GM10847 (cell line): ENCODE data around the gene SESTD1.

Source experiments
- POLR2A ChIP-seq: IDR thresholded peaks from 2 replicates; pipeline ENCODE4 v1.6.1; 2011; ENCODE audit not compliant: insufficient read length; ENCODE audit errors: extremely low read depth

The SESTD1 gene, protein sequence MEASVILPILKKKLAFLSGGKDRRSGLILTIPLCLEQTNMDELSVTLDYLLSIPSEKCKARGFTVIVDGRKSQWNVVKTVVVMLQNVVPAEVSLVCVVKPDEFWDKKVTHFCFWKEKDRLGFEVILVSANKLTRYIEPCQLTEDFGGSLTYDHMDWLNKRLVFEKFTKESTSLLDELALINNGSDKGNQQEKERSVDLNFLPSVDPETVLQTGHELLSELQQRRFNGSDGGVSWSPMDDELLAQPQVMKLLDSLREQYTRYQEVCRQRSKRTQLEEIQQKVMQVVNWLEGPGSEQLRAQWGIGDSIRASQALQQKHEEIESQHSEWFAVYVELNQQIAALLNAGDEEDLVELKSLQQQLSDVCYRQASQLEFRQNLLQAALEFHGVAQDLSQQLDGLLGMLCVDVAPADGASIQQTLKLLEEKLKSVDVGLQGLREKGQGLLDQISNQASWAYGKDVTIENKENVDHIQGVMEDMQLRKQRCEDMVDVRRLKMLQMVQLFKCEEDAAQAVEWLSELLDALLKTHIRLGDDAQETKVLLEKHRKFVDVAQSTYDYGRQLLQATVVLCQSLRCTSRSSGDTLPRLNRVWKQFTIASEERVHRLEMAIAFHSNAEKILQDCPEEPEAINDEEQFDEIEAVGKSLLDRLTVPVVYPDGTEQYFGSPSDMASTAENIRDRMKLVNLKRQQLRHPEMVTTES

DNA sequence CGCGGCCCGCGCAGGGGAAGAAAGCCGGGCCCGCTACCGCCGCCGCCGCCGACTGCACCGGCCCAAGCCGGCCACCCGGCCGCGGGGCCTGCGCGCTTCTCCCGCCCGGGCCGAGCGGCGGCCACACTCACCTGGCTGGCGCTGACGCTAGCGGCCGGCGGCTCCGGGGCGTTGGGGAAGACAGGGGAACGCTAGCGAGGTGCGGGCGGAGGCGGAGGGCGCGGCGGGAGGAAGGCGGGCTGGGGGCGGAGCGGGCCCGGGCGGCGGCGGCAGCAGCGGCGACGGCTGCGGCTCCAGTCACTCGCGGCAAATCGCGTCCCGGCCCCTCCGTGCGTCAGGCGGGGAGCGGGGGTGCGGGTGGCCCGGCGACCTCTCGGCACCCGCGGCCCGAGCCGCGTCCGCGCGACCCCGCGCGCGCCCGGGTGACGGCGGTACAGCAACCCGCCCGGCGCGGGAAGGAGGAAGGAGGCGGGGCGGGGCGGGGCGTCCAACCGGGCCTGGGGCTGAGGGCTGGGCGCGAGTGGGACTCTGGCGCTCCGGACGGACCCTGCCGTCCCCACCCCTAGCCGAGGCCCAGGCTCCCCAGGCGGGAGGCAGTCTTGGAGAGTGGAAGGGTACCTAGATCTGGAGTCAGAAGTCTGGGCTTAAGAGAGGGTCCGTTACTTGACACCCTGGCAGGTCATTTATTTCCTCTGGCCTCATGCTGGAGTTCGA is at the start of gene SESTD1:
TSS of gene SESTD1 (minus strand) at position 465 of the 714 bp plus-strand sequence. CDS start 72,991 bp downstream, outside the sequence.
- peak; percentile 25 for TF ChIP-seq POLR2A

DNA sequence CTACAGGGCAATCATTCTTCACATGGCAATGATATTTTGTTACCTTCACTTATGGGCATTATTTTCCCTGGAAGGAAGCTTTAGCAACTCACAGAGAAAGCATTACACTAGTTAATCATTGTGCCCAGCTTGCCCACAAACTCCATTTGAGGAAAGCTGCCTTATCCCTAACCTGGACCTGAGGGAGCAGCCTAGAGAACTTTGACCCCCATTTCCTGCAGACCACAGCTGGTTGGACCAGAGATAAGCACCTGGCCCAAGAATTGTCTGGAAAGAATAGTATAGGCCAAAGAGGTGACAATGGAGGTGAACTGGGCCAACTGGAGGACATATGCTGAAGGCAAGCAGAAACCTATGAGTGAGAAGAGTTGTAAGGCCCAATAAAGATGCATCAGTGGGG is 48.4 kb upstream of the SESTD1 start:
- TF ChIP-seq POLR2A = no peak

DNA sequence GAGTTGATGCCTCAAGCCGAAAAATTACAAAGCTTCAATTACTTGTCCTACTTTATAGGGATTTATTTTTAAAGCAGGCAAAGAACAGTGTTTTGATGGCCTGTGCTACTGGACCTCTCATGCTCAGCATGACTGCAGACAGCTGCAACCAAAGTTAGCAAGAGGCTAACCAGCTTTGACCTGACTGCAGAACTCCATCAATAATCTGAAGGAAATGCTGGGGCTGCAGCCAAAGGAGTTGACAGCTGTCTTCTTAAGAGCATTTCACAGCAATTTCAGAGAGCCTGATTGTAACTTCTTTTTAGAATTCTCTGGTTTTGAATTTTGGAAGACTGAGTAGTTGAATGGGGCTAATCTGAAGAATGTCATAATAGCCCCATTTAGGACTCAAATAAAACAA is 46.5 kb upstream of the SESTD1 start:
- no peak for TF ChIP-seq POLR2A

DNA sequence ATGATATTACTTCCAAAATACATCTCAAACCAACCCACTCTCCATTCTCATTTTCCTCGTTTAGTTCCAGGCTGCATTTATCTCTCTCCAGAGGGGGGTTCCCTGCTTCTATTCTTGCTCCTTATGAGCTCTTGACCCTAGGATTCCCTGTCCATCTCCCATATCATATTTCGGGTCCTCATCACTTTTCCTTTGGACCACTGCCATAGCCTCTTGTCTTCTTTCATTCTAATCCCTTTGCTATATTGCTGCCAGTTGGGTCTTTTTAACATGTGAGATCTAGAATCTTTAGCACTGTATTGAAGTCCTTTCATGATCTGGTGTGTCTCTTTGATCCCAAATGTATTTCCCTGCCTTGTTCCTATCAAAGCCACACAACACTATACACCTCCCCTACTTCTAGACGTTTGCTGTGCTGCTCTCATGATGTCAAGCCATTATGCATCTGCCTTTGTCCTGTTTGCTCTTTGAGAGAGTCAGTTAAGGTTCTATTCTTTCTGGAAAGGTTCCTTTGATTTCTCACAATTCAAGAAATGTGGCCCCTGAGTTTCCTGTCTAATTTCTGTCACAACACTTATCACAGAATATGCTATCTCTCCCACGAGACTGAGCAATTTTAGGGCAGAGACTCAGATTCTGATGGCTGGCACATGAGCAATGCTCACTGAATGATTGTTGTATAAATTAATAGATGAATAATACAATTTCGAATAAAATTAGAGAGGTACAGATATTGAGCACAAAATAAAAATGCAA is 43.2 kb upstream of the SESTD1 start:
- TF ChIP-seq POLR2A = no peak

DNA sequence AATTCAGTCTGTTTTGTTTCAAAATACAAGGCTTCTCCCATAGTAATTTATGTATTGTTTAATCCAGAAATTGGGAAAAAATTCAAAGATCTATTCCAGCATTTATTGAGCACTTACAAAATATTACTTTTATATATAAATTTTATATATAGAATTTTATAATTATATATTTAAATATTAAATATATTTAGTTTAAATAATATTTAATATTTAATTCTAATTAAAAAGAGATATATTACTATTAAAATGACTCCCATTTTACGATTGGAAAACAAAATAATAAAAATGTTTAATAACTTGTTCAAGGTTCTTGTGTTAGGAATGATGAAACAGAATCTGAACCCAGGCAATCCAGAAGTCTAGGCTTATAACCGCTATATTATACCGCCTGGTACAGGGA is 40.5 kb upstream of the SESTD1 start:
- no peak for TF ChIP-seq POLR2A

DNA sequence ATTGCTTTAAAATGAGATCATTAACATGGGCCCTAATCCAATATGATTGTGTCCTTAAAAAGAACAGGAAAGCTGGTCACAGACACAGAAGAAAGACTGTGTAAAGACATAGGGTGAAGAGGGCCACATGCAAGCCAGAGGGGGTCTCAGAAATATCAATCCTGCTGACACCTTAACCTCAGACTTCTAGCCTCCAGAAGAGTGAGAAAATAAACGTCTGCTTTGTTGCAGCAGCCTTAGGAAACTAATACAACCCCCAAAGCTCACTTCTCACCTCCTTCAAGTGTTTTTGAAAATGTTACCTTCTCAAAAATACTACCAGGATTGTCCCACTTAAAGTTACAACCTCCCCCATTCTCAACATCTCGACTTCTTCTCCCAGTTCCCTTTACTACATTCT is 39.8 kb upstream of the SESTD1 start:
- TF ChIP-seq POLR2A = no peak

DNA sequence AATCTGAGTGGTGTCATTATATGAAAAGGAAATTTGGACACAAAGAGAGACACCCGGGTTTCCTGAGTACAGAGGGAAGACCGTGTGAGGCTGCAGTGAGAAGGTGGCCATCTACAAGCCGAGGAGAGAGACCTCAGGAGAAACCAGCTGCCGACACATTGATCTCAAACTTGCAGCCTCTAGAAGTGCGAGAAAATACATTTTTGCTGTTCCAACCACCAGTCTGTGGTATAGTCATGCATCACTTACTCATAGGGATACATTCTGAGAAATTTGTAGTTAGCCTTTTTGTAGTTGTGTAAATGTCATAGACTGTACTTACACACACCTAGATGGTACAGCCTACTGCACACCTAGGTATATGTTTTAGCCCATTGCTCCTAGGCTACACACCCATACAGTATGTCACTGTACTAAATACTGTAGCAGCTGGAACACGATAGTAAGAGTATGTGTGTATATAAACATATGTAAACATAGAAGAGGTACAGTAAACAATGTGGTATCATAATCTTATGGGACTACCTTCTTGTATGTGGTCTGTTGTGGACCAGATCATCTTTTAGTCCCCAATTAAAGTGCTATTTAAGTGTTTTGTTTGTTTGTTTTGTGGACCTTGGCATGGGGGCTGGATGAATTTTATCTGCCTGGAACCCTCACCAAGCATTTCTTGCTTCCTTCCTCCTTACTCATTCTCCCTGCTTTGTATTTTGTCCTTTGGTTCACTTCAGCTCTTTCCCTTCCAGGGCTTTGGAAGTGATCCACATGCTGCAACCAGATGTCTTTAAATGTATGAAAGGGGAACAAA is 38.3 kb upstream of the SESTD1 start:
- TF ChIP-seq POLR2A = no peak

DNA sequence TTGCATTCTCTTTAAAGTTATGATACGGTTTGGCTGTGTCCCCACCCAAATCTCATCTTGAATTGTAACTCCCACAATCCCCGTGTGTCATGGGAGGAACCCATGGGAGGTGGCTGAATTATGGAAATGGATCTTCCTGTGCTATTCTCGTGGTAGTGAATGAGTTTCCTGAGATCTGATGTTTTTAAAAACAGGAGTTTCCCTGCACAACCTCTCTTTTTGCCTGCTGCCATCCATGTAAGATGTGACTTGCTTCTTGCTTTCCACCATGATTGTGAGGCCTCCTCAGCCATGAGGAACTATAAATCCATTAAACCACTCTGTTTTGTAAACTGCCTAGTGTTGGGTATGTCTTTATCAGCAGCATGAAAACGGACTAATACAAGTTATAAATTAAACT is 37.5 kb upstream of the SESTD1 start:
- no peak for TF ChIP-seq POLR2A

DNA sequence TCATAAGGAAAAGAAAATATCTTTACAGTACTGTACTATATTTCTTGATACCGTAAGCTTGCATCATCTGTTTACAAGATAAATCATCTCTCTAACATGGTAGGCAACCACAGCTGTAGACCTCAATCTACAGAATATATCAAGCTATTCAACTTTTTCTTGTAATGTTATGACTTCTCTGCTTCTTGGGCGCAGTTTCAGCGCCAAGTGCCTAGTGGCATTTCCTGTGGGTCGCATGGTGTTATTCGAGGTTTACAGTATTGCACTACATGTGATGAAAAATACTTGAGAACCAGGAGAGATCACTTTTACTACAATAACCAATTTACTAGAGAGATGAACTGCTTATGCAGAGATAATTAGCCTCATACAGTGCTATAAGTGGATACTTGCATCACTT is 34.0 kb upstream of the SESTD1 start:
- TF ChIP-seq POLR2A = no peak

DNA sequence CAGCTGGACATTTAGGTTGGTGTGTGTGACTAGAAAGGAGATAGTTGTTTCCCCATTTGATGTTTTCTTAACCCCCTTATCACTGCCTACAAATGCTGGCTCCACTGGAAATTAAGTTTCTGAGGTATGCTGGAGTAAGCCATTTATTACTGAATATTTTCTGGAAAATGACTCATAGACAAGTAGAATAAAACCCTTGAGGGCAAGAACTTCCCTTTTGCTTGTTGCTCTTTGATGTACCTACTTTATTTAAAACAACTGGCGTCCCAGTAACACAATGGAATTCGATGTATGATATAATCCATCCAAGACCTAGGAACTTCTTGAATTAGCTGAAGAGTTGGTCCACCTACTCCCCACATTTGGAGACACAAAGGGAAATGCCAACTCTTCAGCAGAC is 33.3 kb upstream of the SESTD1 start:
- no peak for TF ChIP-seq POLR2A

DNA sequence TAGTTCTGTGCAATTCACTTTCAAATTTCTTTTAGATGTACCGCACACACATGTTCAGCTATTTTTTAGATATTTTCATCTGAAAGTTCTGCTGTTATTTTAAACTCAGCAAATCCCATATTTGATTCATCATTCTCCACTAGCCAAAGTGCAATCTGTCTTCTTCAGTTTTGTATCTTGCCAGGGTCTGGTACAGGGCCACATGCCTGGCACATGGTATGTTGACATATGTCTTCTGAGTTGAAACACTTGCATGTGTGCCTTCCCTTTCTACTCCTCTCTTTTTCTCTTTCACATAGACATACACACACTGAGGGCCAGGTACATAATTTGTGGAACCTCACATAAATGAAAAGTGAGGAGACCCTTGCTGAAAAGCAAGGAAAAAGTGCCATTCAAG is 25.7 kb upstream of the SESTD1 start:
- no peak for TF ChIP-seq POLR2A

DNA sequence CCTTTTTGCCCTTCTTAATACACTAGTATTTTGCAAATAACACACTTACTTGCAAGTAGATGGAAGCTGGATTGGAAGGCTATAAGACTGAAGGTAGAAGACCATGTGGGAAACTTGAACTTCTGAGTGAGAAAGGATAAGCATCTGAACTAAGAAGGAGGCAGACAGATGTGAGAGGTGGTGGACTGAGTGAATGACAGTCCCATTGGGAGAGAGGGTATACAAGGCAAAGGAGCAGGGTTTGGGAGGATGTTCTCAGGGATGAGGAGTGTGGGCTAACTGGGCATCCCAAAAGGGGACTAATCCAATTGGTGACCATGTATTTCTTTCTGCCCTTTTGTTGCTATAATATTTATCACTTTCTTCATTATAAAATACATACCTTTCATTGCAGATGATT is 20.4 kb upstream of the SESTD1 start:
- TF ChIP-seq POLR2A = no peak

DNA sequence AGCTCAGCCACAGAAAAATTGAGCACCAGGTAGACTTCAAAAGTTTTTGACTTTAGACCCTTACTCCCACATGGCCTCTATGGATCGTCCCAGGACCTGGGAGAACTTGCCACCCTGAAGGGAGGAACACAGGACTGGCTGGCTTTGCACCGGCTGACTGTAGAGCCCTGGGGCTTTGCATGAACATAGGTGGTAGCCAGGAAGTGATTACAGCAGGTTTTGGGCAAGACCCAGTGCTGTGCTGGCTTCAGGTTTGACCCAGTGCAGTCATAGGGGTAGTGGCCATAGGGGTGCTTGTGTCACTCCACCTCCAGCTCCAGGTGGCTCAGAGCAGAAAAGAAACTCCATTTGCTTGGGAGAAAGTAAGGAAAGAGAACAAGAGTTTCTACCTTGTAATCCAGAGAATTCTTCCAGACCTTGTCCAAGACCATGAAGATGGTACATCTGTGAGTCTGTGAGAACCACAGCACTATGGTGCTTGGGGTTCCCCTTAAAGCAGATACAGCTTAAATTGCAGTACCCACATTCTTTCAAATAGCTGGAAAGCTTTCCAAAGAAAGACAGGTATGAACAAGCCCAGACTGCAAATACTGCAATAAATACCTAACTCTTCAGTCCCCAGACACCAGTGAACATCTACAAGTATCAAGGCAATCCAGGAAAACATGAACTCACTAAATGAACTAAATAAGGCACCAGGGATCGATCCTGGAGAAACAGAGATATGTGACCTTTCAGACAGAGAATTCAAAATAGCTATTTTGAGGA is 13.0 kb upstream of the SESTD1 start:
- TF ChIP-seq POLR2A = no peak
